ENCODE data around the gene NOS3.

- TF ChIP-seq POLR2A (IDR thresholded peaks at IDR 0.05) = peak; percentile 84 to 99
- no peak for TF ChIP-seq CTCF (IDR thresholded peaks at IDR 0.05 in 4 of 5, conservative IDR thresholded peaks at IDR 0.05 in 1 of 5)
Observed at GRCh38 chr7:151057989-151058780, 67.4 kb downstream of the NOS3 start.
